NCI-H2227 (cell line): ENCODE data around the gene DDN.

Source experiments
- DNase-seq: peaks from one replicate; lab custom pipeline; 2025; ENCODE audit not compliant: unreplicated experiment; lab: John Stamatoyannopoulos, UW

The DDN gene

DNA sequence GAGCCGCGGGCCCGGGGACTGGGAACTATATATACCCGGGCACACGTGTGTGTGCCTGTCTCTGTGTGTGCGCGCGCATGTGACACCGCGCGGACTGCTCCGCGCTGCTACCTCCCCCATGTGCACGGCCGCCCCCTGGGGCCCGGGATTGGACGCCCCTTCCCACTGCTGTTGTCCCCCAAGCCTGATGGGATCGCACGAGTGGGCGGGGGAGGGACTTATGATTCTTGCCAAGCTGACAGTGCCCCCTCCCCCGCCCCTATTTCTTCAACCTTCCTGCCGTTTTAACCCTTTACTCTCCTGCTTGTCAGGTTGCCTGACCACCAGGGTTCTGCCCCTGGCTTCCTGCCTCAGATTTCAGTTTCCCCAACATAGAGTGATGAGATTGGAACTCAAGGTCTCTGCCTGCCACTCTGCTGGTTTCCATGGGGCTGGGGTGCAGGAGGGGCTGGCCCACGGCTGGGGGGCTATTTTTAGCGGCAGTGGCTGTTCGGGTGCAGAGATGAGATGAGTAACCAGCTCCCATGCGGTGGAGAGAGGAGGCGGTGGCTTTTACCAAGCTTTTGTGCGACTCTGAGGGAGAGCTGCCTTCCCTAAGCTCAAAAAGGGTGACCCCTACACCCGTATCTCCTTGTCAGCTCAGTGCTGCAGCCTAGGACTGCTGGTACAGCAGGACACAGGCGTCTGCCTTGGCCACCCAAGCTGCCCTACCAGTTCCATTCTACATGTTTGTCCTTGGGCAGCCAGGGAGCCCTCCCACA lies at the start of gene DDN:
Gene DDN (minus strand): TSS at position 5 of the 761 bp plus-strand sequence. CDS start 88 bp downstream, outside the sequence.
- DNase-seq, result peak; percentile 74

DNA sequence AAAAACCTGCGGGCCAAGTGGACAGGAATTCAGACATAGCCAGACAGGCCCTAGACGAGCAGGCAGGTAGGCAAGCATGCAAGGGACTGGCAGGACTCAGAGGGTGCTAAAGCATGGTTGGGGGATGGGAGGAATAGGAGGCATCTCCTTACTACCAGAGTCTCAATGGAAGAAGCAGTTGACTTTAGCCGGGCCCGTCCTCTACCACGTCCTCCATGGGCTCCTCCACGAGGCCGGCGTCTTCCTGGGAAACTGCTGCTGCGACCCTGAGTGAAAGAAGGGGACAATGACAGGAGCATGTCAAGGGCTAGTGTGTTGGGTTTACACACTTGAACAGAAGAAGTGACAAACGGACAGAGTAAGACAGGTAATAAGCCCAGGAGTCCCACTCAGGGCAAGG lies 49.8 kb upstream of the DDN start:
- no peak for DNase-seq

DNA sequence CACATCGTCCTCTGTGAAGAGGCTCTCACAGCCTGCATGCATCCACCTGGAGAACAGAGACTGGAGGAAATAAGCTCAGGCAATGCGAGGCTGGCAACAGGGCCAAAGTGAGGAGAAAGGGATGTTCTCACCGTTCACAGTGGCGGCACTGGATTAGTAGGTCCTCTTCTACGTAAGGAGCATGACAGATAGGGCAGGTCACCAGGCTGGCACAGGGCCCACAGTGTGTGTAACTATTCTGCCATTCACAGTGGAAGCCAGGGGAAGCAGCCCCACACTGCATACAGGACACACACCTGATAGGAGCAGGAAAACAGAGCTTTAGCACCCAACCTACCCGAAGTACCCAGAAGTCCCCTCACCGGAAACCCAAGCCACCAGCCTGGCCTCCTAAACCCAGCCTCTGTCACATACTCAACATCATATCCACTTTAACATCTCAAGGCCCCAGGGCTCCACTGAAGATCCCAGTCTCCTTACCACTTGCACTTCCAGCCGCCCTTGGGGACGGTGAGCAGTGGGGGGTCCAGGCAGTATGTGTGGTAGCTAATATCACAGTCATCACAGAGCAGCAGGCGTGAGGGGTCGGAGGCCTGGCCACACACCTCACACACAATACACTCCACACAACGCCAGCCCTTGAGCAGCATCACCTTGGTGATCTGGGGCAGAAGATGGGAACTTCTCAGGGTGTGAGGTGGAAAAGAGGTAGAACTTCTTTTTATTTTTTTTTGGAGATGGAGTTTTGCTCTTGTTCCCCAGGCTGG lies 47.1 kb upstream of the DDN start:
- DNase-seq, result no peak

DNA sequence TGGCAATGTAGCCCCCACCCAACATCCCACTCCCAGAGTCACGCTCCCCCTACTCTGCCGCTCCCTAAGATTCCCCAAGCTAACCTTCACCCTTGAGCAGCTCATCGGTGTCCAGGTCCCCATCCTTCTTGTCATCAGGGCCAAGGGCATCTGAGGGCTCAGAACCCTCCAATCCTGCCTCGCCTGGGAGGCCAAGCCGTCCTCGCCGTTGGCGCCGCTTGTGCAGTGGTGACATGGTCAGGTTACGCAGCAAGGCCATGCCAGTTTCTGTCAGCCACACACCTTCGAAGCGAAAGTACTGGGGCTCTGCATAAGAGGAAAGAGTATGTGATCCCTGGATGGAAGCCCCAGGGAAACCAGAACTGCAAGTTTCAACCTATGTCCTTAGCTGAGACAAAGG lies 45.5 kb upstream of the DDN start:
- no peak for DNase-seq

DNA sequence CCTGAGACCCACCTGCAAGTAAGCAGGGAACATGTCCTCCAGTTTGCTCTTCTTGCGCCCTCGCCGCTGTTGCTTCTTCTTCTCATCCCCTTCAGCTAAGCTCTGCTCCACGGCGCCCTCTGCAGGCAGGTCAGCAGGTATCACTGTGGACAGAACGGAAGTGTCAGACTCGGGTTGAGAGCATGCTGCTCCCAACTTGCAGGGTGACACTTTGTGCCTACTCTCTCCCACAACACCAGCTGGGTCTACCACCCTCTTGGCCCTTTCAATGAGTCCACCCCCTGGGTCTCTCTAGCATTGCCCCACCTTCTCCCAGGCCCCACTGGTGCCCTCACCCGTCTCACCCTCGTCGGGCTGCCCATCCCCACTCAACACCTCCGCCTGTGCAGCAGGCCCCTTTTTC lies 44.7 kb upstream of the DDN start:
- DNase-seq, result peak; percentile 54

DNA sequence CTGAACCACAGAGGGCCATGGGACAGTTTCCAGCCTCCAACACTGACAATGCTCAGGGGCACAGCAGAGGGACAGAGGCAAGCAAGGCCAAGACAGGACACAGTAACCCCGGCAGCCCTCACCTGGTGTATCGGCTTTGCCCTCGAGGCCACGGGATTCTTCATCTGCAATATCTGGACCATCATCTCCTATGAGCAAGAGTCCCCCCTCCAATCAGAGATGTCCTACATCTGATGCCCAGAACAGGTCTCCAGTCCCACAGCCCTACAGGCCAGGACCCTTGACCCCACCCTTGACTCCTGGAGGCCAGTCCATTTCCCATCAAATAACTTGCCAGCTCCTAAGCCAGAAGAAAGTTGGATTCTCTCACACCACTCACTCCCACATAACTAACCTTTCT lies 44.1 kb upstream of the DDN start:
- no peak for DNase-seq

DNA sequence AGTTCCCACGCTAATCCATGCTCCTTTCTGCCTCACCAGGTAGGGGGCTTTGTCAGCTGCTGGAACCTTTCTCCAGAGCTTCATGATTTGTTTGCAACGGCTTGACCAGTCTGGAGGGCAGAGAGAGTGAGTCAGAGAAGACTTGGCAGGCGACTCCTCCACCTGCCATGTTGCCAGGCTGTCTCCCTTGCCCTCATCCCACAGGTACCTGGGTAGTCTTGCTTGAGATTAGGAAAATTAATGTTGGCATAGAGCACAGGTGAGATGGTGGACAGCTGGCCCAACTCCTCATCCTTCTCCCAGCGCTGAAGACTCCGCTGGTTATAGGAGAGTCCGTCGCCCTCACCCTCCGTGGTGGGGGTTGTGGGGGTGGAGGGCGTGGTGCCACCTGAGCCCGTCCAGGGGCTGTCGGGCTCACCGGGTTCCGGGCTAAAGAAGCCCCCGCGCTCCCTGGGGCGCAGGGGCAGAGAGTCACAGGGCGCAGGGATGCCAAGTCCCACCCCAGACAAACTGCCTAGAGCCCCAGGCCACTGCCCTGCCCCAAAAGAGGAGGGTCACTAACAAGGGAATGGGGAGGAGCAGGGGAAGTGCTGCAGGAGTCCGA lies 42.8 kb upstream of the DDN start:
- no peak for DNase-seq

DNA sequence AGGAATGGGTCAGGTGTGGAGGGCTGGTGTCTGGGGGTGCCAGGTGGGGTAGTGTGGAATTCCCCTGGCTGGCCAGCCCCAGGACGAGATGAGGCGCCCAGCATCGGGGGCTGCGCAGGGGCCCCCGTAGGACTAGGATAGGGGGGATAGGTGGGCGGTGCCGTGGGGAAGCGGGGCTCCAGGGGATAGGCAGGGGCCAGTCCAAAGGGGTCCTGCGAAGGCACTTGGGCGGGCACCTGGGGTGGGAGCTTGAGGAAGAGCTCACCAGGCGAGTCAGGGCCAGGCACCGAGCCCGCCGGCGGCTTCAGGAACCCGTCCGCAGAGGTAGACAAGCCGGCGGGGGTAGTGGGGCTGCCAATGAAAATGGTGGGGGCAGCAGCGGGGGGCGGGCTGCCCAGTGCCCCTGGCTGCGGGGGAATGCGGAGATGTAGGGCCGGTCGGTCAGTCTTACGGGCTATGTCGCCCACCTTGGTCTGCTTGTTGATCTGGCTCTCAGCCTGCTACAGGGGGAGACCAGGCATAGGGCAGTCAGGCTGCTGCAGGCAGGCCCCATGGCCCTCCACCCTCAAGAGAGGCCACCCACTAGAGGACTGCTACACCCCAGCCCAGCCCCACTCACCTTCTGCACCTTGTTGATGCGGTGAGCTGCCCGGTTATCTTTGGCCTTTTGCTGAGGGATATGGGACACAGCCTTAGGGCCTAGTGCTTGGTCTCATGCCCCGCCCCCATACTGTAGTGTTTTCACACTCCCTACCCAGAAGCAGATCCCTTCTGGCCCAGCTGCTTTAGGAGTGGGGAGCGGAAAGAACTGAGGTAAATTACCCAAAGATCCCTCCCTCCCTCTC lies 42.1 kb upstream of the DDN start:
- no peak for DNase-seq

DNA sequence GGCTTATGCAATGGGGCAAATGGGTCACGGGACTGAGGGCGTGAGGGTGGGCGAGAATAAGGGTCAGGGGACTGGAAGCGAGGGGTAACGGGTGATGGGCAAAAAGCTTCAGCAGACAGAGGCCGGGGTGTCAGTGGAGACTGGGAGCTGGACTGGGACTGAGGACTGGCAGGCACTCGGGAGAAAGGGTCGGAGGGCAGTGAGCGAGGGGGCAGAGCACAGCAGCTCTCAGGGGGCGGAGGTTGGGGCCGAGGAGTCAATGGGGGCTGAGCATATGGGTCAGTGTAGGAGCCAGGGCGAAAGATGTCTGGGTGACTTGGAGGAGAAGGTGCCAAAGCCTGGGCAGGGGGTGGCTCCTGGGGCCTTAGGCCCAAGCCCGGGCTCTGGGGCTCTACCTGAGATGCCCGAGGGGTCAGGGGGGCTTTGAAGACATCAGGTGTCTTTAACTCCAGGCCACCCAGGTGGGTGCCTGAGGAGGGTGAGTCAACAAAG lies 41.2 kb upstream of the DDN start:
- DNase-seq, result no peak

DNA sequence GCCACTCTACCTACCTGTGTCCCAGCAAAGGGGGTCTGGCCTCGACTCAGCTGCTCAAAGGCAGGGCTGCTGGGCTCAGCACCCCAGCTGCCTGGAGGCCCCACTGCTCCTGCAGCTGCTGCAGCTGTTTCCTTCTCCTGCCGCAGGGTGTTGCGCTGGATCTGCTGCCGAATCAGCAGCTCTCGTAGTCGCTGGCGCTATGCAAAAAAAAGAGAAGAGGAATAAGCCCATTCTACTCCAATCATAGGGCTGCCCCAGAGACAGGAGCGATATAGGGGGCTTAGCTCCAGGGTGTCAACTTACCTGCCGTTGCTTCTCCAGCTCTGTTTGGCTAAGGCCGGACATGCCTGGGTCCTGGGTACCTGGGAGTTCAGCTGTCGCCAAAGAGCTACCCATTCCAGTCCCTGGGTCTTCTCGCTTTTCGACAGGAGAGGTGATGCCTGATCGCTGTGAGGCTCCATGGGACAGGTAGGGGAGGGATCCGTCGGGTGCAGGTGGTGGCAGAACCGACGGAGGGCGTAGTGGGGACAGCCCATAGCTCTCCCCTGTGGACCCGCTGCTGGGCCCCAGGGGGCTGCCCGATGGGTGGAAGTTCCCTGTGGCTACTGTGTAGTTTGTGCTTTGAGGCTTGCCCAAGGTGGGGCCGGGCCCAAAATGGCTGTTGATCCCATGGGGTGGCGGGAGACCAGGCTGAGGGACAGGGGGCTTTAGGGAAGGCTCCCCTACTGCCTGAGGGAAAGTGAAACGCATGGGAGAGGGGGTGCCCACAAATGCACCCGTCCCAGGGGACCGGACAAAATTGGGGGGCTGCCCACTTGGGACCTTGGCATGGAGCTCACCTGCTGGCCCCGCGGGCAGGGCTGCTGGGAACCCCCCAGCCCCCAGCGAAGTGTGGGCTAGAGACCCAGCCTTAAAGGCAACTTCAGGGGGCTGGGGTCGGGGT lies 40.5 kb upstream of the DDN start:
- DNase-seq, result no peak

DNA sequence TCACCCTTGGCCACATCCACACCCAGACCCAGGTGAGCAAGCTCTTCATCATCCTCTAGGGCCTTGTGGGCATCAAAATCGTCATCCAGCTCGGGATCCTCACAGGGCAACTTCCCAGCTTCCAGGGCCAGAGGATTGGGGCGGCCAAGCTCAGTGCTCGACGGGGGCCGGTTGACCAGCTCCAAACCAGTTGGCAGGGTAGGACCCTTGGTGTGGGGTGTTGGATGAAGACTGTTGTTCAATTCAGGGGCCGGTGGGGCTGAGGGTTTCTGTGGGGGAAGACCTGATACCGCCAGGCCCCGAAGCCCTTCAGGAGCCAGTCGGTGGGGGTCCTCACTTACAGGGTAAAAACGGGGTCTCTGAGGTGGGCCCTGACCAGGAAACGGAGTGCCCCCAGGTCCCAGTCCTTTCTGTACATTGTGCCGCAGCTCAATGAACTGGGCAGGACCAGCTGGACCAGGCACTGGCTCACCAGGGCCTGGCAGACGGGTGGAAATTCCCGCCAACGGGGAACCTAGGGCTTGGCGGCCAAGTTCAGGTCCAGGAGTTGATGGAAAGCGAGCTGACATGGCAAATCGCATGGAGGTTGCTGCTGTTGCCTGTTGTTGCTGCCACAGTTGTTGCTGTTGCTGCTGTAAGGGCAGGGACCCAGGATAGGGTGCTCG lies 39.2 kb upstream of the DDN start:
- no peak for DNase-seq

DNA sequence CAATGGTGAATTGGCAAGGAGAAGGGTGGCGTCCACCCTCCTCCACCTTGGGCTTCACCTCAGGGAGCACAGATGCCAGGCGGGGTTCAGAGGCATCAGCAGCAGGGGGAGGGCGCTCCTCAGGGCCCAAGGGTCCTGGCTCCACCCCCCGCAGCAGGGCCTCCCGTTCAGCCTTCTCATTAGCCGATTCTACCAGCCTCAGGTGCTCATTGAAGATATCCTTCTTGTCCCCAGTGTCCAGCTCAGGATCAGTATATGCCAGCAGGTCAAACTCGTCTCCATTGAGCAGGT lies 38.7 kb upstream of the DDN start:
- DNase-seq, result no peak

DNA sequence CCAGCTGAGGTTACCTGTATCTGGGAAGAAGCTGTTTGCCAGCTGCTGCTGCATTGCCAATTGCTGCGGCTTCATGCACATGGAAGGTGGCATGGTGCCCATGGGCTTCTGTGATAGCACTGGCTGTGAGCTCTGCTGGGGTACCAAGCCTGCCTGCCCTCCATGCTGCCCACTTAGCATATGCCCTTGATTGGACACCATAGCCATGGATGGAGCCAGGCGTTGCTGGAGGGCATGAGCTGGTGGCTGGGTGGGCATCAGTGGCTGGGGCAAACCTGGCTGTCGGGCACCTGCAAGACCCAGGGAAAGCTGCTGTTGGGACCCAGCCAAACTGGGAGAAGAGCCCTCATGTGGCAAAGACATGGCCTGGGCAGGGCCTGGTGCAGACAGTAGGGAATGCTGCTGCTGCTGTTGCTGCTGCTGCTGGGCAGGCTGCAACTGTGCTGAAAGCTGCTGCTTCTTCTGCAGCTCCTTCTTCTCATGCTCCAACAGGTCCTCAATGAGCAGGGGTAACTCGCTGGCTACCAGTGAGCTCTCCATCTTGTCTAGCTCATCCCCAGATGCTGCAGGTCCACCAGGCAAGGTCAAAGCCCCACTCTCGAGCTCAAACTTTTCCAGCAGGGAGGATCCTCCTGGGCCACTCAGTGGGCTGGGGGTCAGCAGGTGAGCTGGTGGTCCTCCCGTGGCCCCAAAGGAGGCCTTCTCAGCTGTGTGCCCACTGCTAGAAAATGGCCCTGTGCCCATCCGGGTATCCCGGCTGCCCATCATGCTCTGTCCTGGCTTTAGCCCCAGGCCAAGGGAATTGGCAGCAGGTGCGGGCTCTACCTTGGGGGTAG lies 38.2 kb upstream of the DDN start:
- no peak for DNase-seq

DNA sequence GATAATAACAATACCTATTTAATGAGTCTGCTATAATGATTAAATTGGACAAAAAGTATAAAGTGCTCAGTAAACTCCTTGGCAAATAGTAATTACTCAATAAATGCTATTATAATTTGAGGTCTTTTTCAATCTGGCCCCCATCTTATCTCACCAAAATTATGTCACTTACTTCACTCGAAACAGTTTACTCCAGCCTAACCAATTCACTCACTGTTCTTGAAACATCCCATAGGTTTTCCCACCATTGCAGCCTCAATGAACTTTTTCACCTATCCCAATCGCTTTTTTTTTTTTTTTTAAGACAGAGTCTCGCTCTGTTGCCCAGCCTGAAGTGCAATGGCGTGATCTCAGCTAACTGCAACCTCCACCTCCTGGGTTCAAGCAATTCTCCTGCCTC lies 36.9 kb upstream of the DDN start:
- no peak for DNase-seq

DNA sequence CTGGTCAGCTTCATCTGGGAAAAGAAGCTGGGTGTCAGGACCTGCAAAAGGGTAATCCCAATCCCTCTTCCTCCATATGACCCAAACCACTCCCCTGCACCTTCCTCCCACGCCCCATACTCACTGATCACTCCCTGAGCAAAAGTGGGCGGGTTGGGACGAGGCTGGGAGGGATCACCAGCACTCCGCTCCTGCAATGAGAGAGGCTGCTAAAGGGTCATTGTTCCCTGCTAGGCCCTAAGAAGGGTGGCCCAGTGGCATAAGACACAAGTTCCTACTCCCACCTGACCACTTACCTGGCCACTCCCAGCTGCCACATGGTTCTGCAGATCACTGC lies 35.1 kb upstream of the DDN start:
- no peak for DNase-seq

DNA sequence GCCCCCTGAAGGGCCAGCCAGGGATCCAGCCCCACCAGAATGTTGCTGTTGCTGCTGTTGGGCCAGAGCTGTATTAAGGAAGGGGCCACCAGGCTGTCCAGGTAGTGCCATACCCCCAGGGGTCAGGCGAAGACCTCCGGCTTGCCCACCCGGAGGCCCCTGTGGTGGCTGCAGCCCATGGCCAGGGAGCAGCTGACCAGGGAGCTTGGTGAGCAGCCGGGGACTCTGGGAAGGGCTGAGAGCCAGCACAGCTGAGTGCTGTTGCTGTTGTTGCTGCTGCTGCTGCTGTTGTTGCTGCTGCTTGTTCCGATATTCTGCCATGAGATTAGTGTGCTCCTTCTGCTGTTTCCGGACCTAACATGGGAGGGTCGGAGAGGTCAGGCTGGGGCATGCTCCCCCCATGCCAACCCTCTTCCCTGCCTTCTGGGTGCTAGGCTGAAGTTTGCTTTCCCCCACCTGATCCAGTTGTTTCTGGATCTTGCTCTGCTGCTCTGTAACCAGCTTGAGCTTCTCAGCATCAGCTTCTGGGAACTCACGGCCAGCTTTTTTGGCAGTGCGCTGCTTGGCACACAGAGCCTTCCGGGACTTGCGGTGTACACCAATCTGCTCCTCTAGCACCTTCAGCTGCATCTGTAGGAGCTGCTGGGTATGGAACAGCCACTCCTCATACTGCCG lies 34.6 kb upstream of the DDN start:
- DNase-seq, result no peak

DNA sequence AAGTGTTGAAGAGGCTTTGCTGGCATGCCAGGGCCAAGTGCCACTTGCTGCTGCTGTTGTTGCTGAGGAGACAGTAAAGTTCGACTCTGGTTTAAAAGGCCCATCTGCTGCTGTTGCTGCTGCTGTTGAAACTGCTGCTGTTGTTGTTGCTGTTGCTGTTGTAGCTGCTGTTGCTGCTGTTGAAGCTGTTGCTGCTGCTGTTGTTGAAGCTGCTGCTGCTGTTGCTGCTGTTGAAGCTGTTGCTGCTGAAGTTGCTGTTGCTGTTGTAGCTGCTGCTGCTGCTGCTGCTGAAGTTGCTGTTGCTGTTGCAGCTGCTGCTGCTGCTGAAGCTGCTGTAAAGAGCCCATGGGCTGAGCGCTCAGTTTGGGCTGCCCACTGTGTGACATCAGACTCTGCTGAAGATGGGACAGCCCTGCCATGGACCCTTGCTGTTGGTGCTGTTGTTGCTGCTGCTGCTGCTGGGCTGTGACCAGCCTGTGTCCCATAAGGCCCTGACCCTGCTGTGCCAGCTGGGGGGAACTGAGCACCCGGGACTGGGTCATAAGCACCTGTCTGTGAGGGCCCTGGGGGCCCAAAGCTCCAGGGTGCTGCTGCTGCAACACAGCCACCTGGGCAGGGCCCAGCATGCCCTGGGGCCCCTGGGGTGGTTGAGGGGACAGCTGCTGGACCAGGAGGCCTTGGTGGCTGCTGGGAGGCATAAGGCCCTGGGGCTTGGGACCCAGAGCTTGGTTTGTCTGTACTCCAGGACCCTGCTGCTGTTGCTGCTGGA lies 33.7 kb upstream of the DDN start:
- DNase-seq, result no peak

DNA sequence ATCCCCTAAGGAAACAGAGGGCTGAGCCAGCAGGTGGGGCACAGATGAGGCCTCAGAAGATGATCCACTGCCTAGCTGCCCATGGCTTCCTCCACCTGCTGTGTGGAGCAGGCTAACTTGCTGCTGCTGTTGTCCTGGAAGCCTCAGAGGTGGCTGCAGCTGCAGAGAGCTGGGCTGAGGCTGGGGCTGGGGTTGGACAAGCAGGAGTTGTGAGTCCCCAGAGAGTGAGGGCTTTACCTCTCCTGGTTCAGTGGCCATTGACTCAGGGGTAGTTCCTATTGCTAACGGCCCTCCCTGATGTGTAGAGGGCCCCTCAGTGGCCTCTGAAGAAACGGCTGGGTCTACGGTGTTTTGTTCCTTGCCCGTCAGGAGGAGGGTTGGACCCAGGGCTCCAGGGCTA lies 33.1 kb upstream of the DDN start:
- DNase-seq, result no peak
